HCT116 (cell line): ENCODE results near the gene TMTC1.

Experiments
- CEBPB ChIP-seq: IDR thresholded peaks from 2 replicates; pipeline ENCODE4 v1.6.1; 2012; ENCODE audit warnings: low read depth
- CTCF ChIP-seq, 3 experiments: fragments of 200-600 bp in 1 of 3; sonication (generic) in 1 of 3; IDR thresholded peaks in 2 of 3; conservative IDR thresholded peaks in 1 of 3; 2 replicates each; pipeline ENCODE4 v1.5.1; 2012 to 2017; ENCODE audit warnings: low read depth in 2 of 3, low read length in 2 of 3, antibody characterized with exemption in 1 of 3, borderline replicate concordance in 1 of 3, control low read depth in 1 of 3, mild to moderate bottlenecking in 1 of 3, mixed read lengths in 1 of 3, mixed run types in 1 of 3, moderate library complexity in 1 of 3; ENCODE audit not compliant: insufficient read depth in 1 of 3
- EGR1 ChIP-seq: IDR thresholded peaks from 2 replicates; pipeline ENCODE4 v1.6.1; 2012; ENCODE audit warnings: low read depth
- EZH2 ChIP-seq: fragments of 200-600 bp; sonication (generic); IDR thresholded peaks from 2 replicates; pipeline ENCODE4 v1.6.1; 2017; ENCODE audit warnings: antibody characterized with exemption, mixed run types
- MAX ChIP-seq: IDR thresholded peaks from 2 replicates; pipeline ENCODE4 v1.6.1; 2012
- POLR2A ChIP-seq: IDR thresholded peaks from 2 replicates; pipeline ENCODE4 v1.7.0; 2011; ENCODE audit warnings: borderline replicate concordance; ENCODE audit not compliant: insufficient read depth, insufficient read length; ENCODE audit errors: extremely low read depth
- POLR2AphosphoS5 ChIP-seq: IDR thresholded peaks from 2 replicates; pipeline ENCODE4 v1.6.1; 2011; ENCODE audit warnings: mild to moderate bottlenecking, low read depth, low read length, moderate library complexity
- RAD21 ChIP-seq: IDR thresholded peaks from 2 replicates; pipeline ENCODE4 v1.6.1; 2012; ENCODE audit warnings: low read depth, mild to moderate bottlenecking
- SIN3A ChIP-seq: IDR thresholded peaks from 2 replicates; pipeline ENCODE4 v1.6.1; 2012; ENCODE audit warnings: low read depth
- YY1 ChIP-seq: IDR thresholded peaks from 2 replicates; pipeline ENCODE4 v1.6.1; 2011; ENCODE audit warnings: low read length, low read depth, moderate library complexity, mild to moderate bottlenecking; ENCODE audit not compliant: insufficient replicate concordance; ENCODE audit errors: extremely low read depth

GRCh38 chr12:29451888-29452287 is 331.9 kb downstream of the TMTC1 start:
- TF ChIP-seq POLR2AphosphoS5 = no peak
- TF ChIP-seq CTCF (IDR thresholded peaks at IDR 0.05 in 2 of 3, conservative IDR thresholded peaks at IDR 0.05 in 1 of 3; ENCODE audit: borderline replicate concordance in 1 of 3, insufficient read depth in 1 of 3, low read depth in 2 of 3, low read length in 2 of 3) = no peak
- no peak for TF ChIP-seq SIN3A
- TF ChIP-seq POLR2A = no peak
- TF ChIP-seq EZH2 = no peak
- TF ChIP-seq MAX = no peak
- no peak for TF ChIP-seq EGR1
- TF ChIP-seq YY1 = no peak
- no peak for TF ChIP-seq CEBPB
- no peak for TF ChIP-seq RAD21
